Kidney (tissue), 14 donors: ENCODE measurements around the gene RFTN2. TPM values are rescaled to one million over a fixed set of nuclear protein-coding genes. Genes with fewer than 3 reads are reported as not detected.

Experiments
- DNase-seq, 5 donors: peaks; one replicate each; pipeline ENCODE4 v3.0.0-alpha.2; 2013 to 2020
- FAIRE-seq: peaks from 2 replicates; lab custom pipeline; 2012; peaks lifted over from hg19 to GRCh38; lab: Jason Lieb, UNC
- H3K27ac ChIP-seq, 2 donors: one replicate each; pipeline ENCODE4 v1.7.0; 2013; ENCODE audit warnings: low read depth in 2 of 2, low read length in 2 of 2, inconsistent platforms in 1 of 2
- H3K27me3 ChIP-seq: one replicate; pipeline ENCODE4 v1.7.1; 2013; ENCODE audit warnings: low read length, inconsistent platforms; ENCODE audit not compliant: control insufficient read depth, insufficient read depth
- H3K36me3 ChIP-seq, 3 donors: one replicate each; pipeline versions ENCODE4 v1.7.0 to v1.7.1; 2013; ENCODE audit warnings: low read length in 3 of 3, control low read depth in 1 of 3, inconsistent platforms in 1 of 3; ENCODE audit not compliant: insufficient read depth in 3 of 3, control insufficient read depth in 2 of 3
- H3K4me1 ChIP-seq, 3 donors: one replicate each; pipeline versions ENCODE4 v1.7.0 to v1.7.1; 2013; ENCODE audit warnings: low read length in 3 of 3, inconsistent platforms in 1 of 3, low read depth in 1 of 3; ENCODE audit not compliant: control insufficient read depth in 2 of 3, insufficient read depth in 2 of 3
- H3K4me3 ChIP-seq, 3 donors: one replicate each; pipeline versions ENCODE4 v1.7.0 to v1.8.1; 2013; ENCODE audit warnings: low read length in 3 of 3, control low read depth in 1 of 3, inconsistent platforms in 1 of 3
- H3K9ac ChIP-seq, 3 donors: one replicate each; pipeline versions ENCODE4 v1.7.0 to v1.7.1; 2013; ENCODE audit warnings: low read length in 3 of 3, control low read depth in 1 of 3, inconsistent platforms in 1 of 3
- H3K9me3 ChIP-seq, 3 donors: one replicate each; pipeline versions ENCODE4 v1.7.0 to v1.7.1; 2013; ENCODE audit warnings: low read length in 3 of 3, control low read depth in 1 of 3, inconsistent platforms in 1 of 3; ENCODE audit not compliant: control insufficient read depth in 2 of 3, insufficient read depth in 1 of 3
- intact Hi-C: fragments of 100-400 bp; cut with DNase I; formaldehyde crosslinking; loops from one replicate; pipeline ENCODE4 v1.11.1; 2022
- polyA plus RNA-seq: library from polyadenylated mRNA; stranded (reverse); fragments of 350-450 nt; fragmentation: Illumina TruSeq; extraction: RNeasy Lipid Tissue Mini Kit (QIAGEN cat#74804); gene quantifications from one replicate; pipeline ENCODE4 v1.2.3, GENCODE V29; 2014; ENCODE audit warnings: low read depth, low replicate concordance; ENCODE audit not compliant: insufficient read depth
- total RNA-seq: library from RNA; stranded (reverse); fragmentation: NEBNext Ultra II Directional; extraction: Animal tissue kit (Norgen Biotek cat#: 25700); gene quantifications from one replicate; pipeline ENCODE4 v1.2.1, GENCODE V29; 2021
- TF ChIP-seq, protein P1 (sequence below): IDR thresholded peaks from 3 replicates; pipeline ENCODE4 v1.5.1; 2012; ENCODE audit warnings: mild to moderate bottlenecking, moderate library complexity, borderline replicate concordance; ENCODE audit not compliant: insufficient read depth; ENCODE audit errors: extremely low read depth
- donor health status: control.
- donor health status: control.
- donor health status: control.
- donor health status: control.
- donor health status: control.
- donor health status: DM: yes; HTN: yes; CAD: no.
- donor health status: Normal renal cell carcinoma (clear cell type).

RFTN2 gene
- total and polyA plus RNA-seq, 2 donors from 2014 or later = 1.4 to 4.0 TPM

DNA sequence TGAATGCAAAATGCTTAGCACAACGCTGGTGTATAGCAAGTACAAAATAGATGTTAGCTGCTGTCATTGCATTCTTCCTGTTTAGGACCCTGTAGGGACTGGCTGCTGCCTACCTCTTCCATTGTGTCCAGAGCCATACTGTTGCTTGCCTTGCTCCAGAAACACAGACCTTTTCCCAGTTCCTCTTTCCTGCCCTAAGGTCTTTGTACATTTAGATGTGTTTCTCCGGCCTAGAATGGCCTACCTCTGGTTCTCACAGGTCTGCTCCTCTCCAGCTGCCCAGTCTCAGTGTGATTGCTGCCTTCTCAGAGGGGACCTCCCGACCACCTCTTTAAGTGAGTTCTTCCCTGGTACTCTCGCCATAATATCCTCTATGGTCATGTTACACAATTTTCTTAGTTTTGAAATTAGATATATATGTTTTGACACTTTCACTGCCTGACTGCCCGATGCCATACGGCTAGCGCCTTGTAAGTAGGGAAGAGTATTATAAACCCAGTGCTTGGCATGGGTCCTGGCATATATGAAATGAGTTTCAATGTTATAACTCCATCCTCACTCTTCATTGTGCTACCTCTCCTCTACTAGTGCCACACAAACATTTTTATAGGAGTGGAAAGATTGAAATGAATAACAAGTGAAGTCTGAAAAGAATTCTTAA lies 48.3 kb downstream of the RFTN2 start:
- Histone ChIP-seq H3K27ac (no peak overlapping the region), H3K9ac (no peak overlapping the region), H3K4me3 (no peak overlapping the region), H3K36me3 (no peaks in the 10 kb centered on the region), H3K9me3 (no peaks in the 10 kb centered on the region), H3K4me1 (no peaks in the 10 kb centered on the region), H3K27me3 (no peaks in the 10 kb centered on the region)
- no peak for FAIRE-seq
- TF ChIP-seq, protein P1, sequence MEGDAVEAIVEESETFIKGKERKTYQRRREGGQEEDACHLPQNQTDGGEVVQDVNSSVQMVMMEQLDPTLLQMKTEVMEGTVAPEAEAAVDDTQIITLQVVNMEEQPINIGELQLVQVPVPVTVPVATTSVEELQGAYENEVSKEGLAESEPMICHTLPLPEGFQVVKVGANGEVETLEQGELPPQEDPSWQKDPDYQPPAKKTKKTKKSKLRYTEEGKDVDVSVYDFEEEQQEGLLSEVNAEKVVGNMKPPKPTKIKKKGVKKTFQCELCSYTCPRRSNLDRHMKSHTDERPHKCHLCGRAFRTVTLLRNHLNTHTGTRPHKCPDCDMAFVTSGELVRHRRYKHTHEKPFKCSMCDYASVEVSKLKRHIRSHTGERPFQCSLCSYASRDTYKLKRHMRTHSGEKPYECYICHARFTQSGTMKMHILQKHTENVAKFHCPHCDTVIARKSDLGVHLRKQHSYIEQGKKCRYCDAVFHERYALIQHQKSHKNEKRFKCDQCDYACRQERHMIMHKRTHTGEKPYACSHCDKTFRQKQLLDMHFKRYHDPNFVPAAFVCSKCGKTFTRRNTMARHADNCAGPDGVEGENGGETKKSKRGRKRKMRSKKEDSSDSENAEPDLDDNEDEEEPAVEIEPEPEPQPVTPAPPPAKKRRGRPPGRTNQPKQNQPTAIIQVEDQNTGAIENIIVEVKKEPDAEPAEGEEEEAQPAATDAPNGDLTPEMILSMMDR = no peak
- DNase-seq = no peak
- intact Hi-C loops = no loop called here

DNA sequence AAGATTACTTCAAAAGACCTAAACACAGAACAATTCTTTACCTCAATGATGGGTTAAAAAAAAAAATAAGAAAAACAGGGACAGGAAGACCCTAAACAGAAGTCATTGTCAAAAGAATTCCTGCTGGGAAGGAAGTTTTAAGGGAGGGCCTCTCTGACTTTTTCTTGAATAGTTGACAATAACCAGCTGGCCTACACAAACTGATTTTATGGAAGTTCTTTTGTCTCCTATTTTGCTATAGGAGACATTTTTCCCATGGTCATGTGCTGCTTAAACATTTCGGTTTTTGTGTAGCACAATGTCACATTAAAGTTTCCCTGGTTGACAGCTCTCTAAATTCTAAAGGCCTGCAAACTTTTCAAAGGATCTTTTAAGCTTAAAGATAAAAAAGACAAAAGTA lies 55.3 kb downstream of the RFTN2 start:
- Histone ChIP-seq H3K4me3 (no peak overlapping the region), H3K9ac (no peak overlapping the region), H3K27ac (no peak overlapping the region), H3K4me1 (no peaks in the 10 kb centered on the region), H3K9me3 (no peaks in the 10 kb centered on the region), H3K27me3 (no peaks in the 10 kb centered on the region), H3K36me3 (no peaks in the 10 kb centered on the region)
- TF ChIP-seq, protein P1 = no peak
- FAIRE-seq = no peak
- intact Hi-C loops = no loop called here
- peak in 2 of 5 donors; percentile 71 to 92 for DNase-seq

DNA sequence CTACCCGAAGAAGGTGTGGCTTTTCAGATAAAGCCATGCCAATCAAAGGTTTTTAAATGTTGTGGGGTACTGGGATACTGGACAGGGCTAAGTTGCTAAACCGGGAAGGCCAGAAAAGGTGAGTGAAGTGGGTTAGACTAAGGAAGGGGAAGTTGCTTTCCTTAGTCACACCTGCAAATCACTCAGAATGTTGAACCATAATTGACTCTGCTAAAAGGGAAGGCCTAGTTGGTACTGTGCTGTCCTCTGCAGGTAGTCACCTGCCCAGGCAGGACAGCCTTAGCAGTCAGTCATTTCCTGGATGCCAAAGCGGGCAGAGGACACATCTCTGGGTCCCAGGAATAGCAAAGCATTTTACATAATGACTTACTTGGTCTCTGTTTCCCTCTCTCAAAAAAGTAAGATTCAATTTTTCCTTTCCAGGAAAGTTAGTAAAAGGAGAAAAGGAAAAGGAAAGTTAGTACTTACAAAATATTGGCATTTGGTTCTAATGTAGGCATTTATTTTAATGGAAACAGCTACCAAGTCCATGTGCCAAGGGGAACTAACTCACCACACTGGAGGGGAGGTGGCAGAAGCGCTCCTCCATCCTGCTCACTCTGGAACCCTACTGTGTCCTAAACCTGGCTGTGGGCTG lies 60.3 kb downstream of the RFTN2 start:
- FAIRE-seq (no peak), DNase-seq (no peak)
- H3K9me3 ChIP-seq = no peaks in the 10 kb centered on the region
- no peaks in the 10 kb centered on the region for H3K36me3 ChIP-seq
- H3K4me3 ChIP-seq = no peak overlapping the region
- no peaks in the 10 kb centered on the region for H3K4me1 ChIP-seq
- no peak overlapping the region for H3K9ac ChIP-seq
- TF ChIP-seq, protein P1 = no peak
- intact Hi-C loops = no loop called here
- no peak overlapping the region for H3K27ac ChIP-seq
- H3K27me3 ChIP-seq = no peaks in the 10 kb centered on the region
